ENCODE results near the gene INHA. TPM values are rescaled to one million over a fixed set of nuclear protein-coding genes. Genes with fewer than 3 reads are reported as not detected.

Gene INHA
- total RNA-seq, 1 experiment from 2014 or later, result not detected

DNA sequence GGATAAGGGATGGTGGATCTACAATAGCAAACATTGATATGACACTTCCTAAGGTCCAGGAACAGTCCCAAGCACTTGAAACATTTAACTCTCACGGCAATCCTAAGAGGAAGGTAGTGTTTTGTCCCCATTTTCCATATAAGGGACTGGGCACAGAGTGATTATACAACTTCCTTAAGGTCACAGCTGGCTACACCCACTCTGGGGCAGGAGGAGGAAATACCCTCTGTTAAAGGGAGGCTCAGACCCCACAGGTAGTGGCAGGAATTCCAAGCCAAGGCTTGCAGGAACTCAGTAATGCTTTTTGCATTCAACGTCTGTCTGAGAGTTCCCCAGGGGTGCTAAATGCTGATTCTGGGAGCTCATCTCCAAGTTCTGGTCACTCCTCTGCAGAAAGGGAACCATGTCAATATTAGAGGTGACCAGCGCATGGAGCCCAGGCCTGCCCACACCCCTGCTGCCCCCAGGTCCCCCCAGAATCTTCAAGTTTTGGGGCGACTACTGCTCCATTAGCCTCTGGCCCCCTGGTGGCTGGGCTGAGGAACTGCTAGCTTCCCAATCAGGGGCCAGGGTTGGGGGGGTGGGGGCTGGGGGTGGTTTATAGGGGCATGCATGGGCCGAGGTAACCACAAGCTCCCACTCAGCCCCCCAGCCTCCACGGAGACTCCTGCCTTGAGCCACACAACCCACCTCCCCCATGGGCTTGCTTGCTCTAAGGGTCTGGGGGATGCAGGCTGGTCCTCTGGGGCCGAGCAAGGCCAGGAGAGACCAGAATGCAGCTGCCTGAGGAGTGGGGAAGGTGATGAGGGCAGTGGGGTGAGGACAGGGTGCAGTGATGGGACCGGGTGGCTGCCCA is 11.8 kb upstream of the INHA start:
- Histone ChIP-seq H3K9me3 (ENCODE audit: control insufficient read depth in 1 of 2, insufficient read depth in 1 of 2, low read depth in 1 of 2, low read length in 2 of 2) (no peaks in the 10 kb centered on the region), H3K36me3 (ENCODE audit: control insufficient read depth in 1 of 2, insufficient read depth in 2 of 2, low read length in 2 of 2) (no peaks in the 10 kb centered on the region), H3K79me2 (ENCODE audit: insufficient read depth, low read length) (no peaks in the 10 kb centered on the region), H3K4me1 (ENCODE audit: control insufficient read depth in 1 of 2, insufficient read depth in 2 of 2, low read length in 2 of 2) (peaks cover 0 to 4% of the 10 kb centered on the region in 2 experiments; a peak in 1 of 4 replicates), H3K9me2 (ENCODE audit: insufficient read depth) (no peaks in the 10 kb centered on the region), H3K27ac (ENCODE audit: low read depth, low read length) (no peak overlapping the region), H4K20me1 (ENCODE audit: insufficient read depth) (no peaks in the 10 kb centered on the region), H2AFZ (ENCODE audit: low read depth, low read length, poor library complexity, severe bottlenecking) (no peak overlapping the region), H3K27me3 (ENCODE audit: insufficient read depth, low read length) (no peaks in the 10 kb centered on the region), H3K4me2 (ENCODE audit: low read length) (no peak overlapping the region), H3K4me3 (replicated peaks in 1 of 2; ENCODE audit: low read depth in 1 of 2, low read length in 2 of 2) (no peak overlapping the region), H3K9ac (ENCODE audit: low read length) (no peak overlapping the region)
- POLR2A ChIA-PET, result interaction anchor here (1.6 kb wide), 1 partner anchor 17 kb away, joined by 4 read pairs; the partner anchor contains the start of genes CHPF and TMEM198
- no peak for DNase-seq (ENCODE audit: low read depth, low spot score)
- TF ChIP-seq CBX3 (IDR thresholded peaks at IDR 0.05; ENCODE audit: low read depth), result no peak
- TF ChIP-seq, protein P1, sequence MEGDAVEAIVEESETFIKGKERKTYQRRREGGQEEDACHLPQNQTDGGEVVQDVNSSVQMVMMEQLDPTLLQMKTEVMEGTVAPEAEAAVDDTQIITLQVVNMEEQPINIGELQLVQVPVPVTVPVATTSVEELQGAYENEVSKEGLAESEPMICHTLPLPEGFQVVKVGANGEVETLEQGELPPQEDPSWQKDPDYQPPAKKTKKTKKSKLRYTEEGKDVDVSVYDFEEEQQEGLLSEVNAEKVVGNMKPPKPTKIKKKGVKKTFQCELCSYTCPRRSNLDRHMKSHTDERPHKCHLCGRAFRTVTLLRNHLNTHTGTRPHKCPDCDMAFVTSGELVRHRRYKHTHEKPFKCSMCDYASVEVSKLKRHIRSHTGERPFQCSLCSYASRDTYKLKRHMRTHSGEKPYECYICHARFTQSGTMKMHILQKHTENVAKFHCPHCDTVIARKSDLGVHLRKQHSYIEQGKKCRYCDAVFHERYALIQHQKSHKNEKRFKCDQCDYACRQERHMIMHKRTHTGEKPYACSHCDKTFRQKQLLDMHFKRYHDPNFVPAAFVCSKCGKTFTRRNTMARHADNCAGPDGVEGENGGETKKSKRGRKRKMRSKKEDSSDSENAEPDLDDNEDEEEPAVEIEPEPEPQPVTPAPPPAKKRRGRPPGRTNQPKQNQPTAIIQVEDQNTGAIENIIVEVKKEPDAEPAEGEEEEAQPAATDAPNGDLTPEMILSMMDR (IDR thresholded peaks at IDR 0.05 in 2 of 3, conservative IDR thresholded peaks at IDR 0.05 in 1 of 3; ENCODE audit: borderline replicate concordance in 1 of 3, insufficient read depth in 1 of 3, low read depth in 2 of 3, low read length in 2 of 3), result peak in 2 of 3 experiments; percentile 68 to 69; a peak in 5 of 6 replicates
- TF ChIP-seq RAD21 (IDR thresholded peaks at IDR 0.05; ENCODE audit: low read depth), result no peak
- TF ChIP-seq SIN3A (IDR thresholded peaks at IDR 0.05; ENCODE audit: low read depth), result no peak
- no peak for TF ChIP-seq SP1 (IDR thresholded peaks at IDR 0.05; ENCODE audit: low read depth)
- TF ChIP-seq TCF7L2 (IDR thresholded peaks at IDR 0.05; ENCODE audit: borderline replicate concordance, extremely low read depth, insufficient read depth, insufficient read length), result no peak
- CTCF ChIA-PET, result interaction anchor here (0.6 to 2.6 kb wide), 12 partner anchors 9 to 1250 kb away, joined by 3 to 16 read pairs (median 4); partner anchors contain the start of genes INHA, OBSL1 and STK11IP
- no TSS peak for BruUV-seq (replicated peaks)
- intact Hi-C loops (cut with micrococcal nuclease), result no loop called here
- peak; percentile 70 for ATAC-seq
- RAD21 ChIA-PET (ENCODE audit: low non-redundant PET in 1 of 2, low total read pairs in 2 of 2, uncharacterized antibody in 2 of 2, unreplicated experiment in 2 of 2), result no interaction called here

Data from HCT116 (cell line).